ENCODE measurements around the gene PIK3AP1.

The PIK3AP1 gene

GRCh38 chr10:96724621-96725020 lies 4.3 kb upstream of the PIK3AP1 start:
- no peak for DNase-seq (ENCODE audit: insufficient read length, low spot score)

GRCh38 chr10:96721207-96721572 lies 876 bp upstream of the PIK3AP1 start:
- FAIRE-seq (no peak), DNase-seq (ENCODE audit: insufficient read length, low spot score) (no peak)

More at GRCh38 chr10:96724621-96725020, 4.3 kb upstream of the PIK3AP1 start:
- no peak for FAIRE-seq

GRCh38 chr10:96719850-96720421 lies 378 bp downstream of the PIK3AP1 start:
- DNase-seq (ENCODE audit: insufficient read length, low spot score) (no peak), FAIRE-seq (no peak)

- no peak for DNase-seq (ENCODE audit: insufficient read length, low spot score)
- no peak for FAIRE-seq
Observed at GRCh38 chr10:96719200-96719599, 1.1 kb downstream of the PIK3AP1 start.

GRCh38 chr10:96718304-96718990 lies 1.9 kb downstream of the PIK3AP1 start:
- no peak for FAIRE-seq

GRCh38 chr10:96716390-96716789 lies 3.9 kb downstream of the PIK3AP1 start:
- FAIRE-seq (no peak), DNase-seq (ENCODE audit: insufficient read length, low spot score) (no peak)

More at GRCh38 chr10:96718304-96718990, 1.9 kb downstream of the PIK3AP1 start:
- DNase-seq (ENCODE audit: insufficient read length, low spot score) = no peak

- FAIRE-seq = no peak
- no peak for DNase-seq (ENCODE audit: insufficient read length, low spot score)
Observed at GRCh38 chr10:96714746-96715255, 5.5 kb downstream of the PIK3AP1 start.

- no peak for DNase-seq (ENCODE audit: insufficient read length, low spot score)
- FAIRE-seq = no peak
Observed at GRCh38 chr10:96714031-96714590, 6.2 kb downstream of the PIK3AP1 start.

- DNase-seq (ENCODE audit: insufficient read length, low spot score) (no peak), FAIRE-seq (no peak)
Observed at GRCh38 chr10:96712662-96713271, 7.5 kb downstream of the PIK3AP1 start.

- DNase-seq (ENCODE audit: insufficient read length, low spot score) (no peak), FAIRE-seq (no peak)
Observed at GRCh38 chr10:96711048-96711728, 9.1 kb downstream of the PIK3AP1 start.

GRCh38 chr10:96709525-96709924 lies 10.8 kb downstream of the PIK3AP1 start:
- DNase-seq (ENCODE audit: insufficient read length, low spot score) = no peak

GRCh38 chr10:96708996-96709395 lies 11.3 kb downstream of the PIK3AP1 start:
- no peak for FAIRE-seq
- DNase-seq (ENCODE audit: insufficient read length, low spot score) = no peak

More at GRCh38 chr10:96709525-96709924, 10.8 kb downstream of the PIK3AP1 start:
- FAIRE-seq = no peak

- no peak for DNase-seq (ENCODE audit: insufficient read length, low spot score)
- FAIRE-seq = no peak
Observed at GRCh38 chr10:96708456-96708855, 11.9 kb downstream of the PIK3AP1 start.

- FAIRE-seq (no peak), DNase-seq (ENCODE audit: insufficient read length, low spot score) (no peak)
Observed at GRCh38 chr10:96706331-96706853, 13.9 kb downstream of the PIK3AP1 start.

GRCh38 chr10:96705134-96705533 lies 15.2 kb downstream of the PIK3AP1 start:
- FAIRE-seq (no peak), DNase-seq (ENCODE audit: insufficient read length, low spot score) (no peak)

- FAIRE-seq (no peak), DNase-seq (ENCODE audit: insufficient read length, low spot score) (no peak)
Observed at GRCh38 chr10:96704563-96704962, 15.8 kb downstream of the PIK3AP1 start.

GRCh38 chr10:96703358-96703757 lies 17.0 kb downstream of the PIK3AP1 start:
- DNase-seq (ENCODE audit: insufficient read length, low spot score) = no peak

GRCh38 chr10:96701265-96701664 lies 19.0 kb downstream of the PIK3AP1 start:
- no peak for DNase-seq (ENCODE audit: insufficient read length, low spot score)
- FAIRE-seq = no peak

More at GRCh38 chr10:96703358-96703757, 17.0 kb downstream of the PIK3AP1 start:
- no peak for FAIRE-seq

GRCh38 chr10:96700374-96701099 lies 19.8 kb downstream of the PIK3AP1 start:
- no peak for FAIRE-seq

GRCh38 chr10:96699613-96700012 lies 20.7 kb downstream of the PIK3AP1 start:
- DNase-seq (ENCODE audit: insufficient read length, low spot score) = no peak
- FAIRE-seq = no peak

More at GRCh38 chr10:96700374-96701099, 19.8 kb downstream of the PIK3AP1 start:
- no peak for DNase-seq (ENCODE audit: insufficient read length, low spot score)
